Progenitor cell of endocrine pancreas (in vitro differentiated cells): ENCODE results near the gene MPZL3. TPM values are rescaled to one million over a fixed set of nuclear protein-coding genes. Genes with fewer than 3 reads are reported as not detected.

Source experiments
- DNase-seq: peaks from one replicate; pipeline ENCODE4 v3.0.0; 2021; ENCODE audit warnings: low spot score; ENCODE audit not compliant: unreplicated experiment
- H3K27ac Mint-ChIP-seq: 2 replicates; pipeline ENCODE4 v1.8.0; 2021; ENCODE audit warnings: mild to moderate bottlenecking, moderate library complexity, mixed read lengths
- H3K27me3 Mint-ChIP-seq: 2 replicates; pipeline ENCODE4 v1.8.0; 2021; ENCODE audit warnings: mixed read lengths
- H3K36me3 Mint-ChIP-seq: 2 replicates; pipeline ENCODE4 v1.8.0; 2022; ENCODE audit warnings: mixed read lengths; ENCODE audit not compliant: insufficient read depth
- H3K4me1 Mint-ChIP-seq: 2 replicates; pipeline ENCODE4 v1.8.0; 2021; ENCODE audit warnings: low read depth, mixed read lengths
- H3K4me3 Mint-ChIP-seq: 2 replicates; pipeline ENCODE4 v1.8.0; 2021; ENCODE audit warnings: low read depth, mild to moderate bottlenecking, moderate library complexity, mixed read lengths
- H3K9me3 Mint-ChIP-seq: 2 replicates; pipeline ENCODE4 v1.8.0; 2021; ENCODE audit warnings: low read depth, mixed read lengths
- total RNA-seq: library from RNA; stranded (reverse); gene quantifications from 2 replicates; pipeline ENCODE4 v1.2.1, GENCODE V29; 2021
- TF ChIP-seq, protein P1 (sequence below): fragments of 200-600 bp; sonication (generic); IDR thresholded peaks from one replicate; pipeline ENCODE4 v1.5.0; 2021; ENCODE audit warnings: antibody characterized with exemption, mild to moderate bottlenecking; ENCODE audit not compliant: unreplicated experiment

The MPZL3 gene
- total RNA-seq, 1 donor from 2014 or later: 6.3 TPM

DNA sequence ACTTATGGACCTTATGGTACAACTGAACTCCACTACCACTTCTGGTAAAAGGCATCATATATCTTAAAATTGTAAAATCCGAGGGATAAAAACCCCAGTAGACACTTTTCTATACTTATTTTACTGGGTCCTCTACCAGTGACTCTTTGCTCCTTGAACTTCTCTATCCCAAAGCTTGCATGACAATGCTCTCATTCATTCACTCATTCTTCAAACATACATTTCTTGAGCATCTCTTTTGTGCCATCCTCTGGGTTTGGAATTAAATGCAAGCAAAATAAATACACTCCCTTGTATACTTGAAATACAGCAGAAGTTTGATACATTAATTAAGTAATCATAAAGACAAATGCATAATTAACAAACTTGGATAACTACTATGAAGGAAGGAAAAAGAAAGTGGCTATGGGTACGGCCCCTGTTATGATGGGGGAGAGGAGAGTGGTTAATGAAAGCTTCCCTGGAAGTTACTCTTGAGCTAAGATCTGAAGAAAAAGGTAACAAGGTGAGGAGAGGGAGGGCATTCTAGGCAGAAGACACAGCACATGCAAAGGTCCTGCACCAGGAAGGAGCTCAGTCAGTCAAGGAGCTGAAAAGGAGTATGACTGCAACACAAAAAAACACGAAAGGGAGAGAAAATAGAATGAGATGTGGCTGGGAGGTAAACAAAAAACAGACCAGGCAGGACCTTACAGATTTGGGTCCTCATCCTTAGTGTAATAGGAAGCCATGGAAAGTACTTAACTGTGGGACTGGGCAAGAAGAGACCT, 8.0 kb downstream of the MPZL3 start:
- no peak for DNase-seq
- Mint-ChIP-seq H3K4me1 (peaks cover 14% of the 10 kb centered on the region), H3K27ac (no peak overlapping the region), H3K9me3 (no peaks in the 10 kb centered on the region), H3K27me3 (peaks cover 11% of the 10 kb centered on the region), H3K4me3 (no peak overlapping the region), H3K36me3 (no peaks in the 10 kb centered on the region)
- TF ChIP-seq, protein P1, sequence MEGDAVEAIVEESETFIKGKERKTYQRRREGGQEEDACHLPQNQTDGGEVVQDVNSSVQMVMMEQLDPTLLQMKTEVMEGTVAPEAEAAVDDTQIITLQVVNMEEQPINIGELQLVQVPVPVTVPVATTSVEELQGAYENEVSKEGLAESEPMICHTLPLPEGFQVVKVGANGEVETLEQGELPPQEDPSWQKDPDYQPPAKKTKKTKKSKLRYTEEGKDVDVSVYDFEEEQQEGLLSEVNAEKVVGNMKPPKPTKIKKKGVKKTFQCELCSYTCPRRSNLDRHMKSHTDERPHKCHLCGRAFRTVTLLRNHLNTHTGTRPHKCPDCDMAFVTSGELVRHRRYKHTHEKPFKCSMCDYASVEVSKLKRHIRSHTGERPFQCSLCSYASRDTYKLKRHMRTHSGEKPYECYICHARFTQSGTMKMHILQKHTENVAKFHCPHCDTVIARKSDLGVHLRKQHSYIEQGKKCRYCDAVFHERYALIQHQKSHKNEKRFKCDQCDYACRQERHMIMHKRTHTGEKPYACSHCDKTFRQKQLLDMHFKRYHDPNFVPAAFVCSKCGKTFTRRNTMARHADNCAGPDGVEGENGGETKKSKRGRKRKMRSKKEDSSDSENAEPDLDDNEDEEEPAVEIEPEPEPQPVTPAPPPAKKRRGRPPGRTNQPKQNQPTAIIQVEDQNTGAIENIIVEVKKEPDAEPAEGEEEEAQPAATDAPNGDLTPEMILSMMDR: no peak

DNA sequence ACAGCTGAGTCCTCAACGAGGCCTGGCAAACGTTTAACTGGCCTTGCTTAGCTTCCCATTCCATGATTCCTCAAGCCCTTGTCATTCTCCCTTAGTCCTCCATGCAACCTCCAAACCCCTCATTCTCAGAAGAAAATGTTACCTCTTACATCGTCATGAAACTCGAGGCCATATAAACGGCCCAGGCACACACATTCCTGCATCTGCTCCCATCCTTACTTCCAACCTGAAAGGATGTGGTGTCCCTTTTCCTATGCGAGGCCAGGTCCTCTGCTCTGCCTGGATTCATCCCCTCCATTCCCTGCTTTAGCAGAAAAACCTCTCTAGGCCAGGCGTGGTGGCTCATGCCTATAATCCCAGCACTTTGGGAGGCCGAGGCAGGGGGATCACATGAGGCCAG, 9.0 kb downstream of the MPZL3 start:
- DNase-seq: no peak
- H3K27me3 Mint-ChIP-seq: peaks cover 11% of the 10 kb centered on the region
- H3K27ac Mint-ChIP-seq: peak overlapping the region; percentile 11
- peaks cover 14% of the 10 kb centered on the region for H3K4me1 Mint-ChIP-seq
- TF ChIP-seq, protein P1: no peak
- no peak overlapping the region for H3K4me3 Mint-ChIP-seq
- H3K9me3 Mint-ChIP-seq: no peaks in the 10 kb centered on the region
- H3K36me3 Mint-ChIP-seq: no peaks in the 10 kb centered on the region

DNA sequence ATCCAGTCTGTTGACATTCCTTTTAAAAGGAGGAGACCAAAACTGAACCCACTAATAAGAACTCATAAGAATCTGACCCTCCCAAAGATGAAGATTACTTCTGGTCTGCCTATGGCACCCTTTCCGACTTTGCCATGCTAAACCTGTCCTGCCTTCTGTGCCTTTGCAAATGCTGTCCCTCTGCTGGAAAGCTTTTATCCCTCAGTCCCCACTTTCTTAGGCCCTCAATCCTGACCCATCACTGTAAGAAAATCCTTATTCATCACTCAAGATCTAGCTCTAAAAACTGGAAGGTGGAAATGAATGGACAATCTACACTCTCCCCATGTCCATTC, 10.4 kb downstream of the MPZL3 start:
- TF ChIP-seq, protein P1: no peak
- Mint-ChIP-seq H3K27ac (no peak overlapping the region), H3K4me1 (peaks cover 13% of the 10 kb centered on the region)

DNA sequence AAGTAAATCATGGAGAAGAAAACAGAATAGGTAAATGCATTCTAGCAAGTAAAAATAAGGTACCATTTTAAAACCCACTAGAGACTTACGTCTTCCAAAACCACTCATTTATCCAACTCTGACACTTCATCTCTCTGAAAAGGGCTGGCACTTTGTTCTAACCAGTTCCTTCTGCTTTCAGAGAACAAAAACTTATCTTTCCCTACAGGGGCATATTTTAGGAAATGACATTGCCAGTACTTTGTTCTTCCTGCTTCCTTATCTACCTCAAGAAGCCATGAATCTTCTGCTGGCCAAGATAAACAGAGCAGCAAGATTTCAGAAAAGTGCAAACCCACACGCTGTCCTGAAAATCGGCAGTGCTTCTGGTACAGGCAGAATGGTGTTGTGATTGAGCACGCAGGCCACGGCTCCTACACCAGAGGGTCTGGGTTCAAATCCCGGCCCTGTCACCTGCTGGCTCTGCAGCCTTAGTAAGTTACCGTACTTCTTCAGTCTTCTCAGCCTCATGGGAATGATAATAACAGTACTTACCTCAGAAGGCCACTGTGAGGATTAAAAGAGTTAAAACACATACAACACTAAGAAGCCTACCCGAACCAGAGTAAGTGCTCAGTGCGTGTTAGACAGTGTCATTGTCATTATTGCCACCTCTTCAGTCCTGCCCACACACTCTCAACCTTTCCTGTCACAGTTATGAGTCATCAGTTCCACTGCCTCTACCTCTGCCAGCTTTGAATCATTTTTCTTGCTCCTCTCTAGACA, 11.0 kb downstream of the MPZL3 start:
- Mint-ChIP-seq H3K4me1 (peaks cover 13% of the 10 kb centered on the region), H3K9me3 (no peaks in the 10 kb centered on the region), H3K27ac (peak overlapping the region; percentile 64), H3K27me3 (peaks cover 11% of the 10 kb centered on the region), H3K4me3 (no peak overlapping the region), H3K36me3 (no peaks in the 10 kb centered on the region)
- TF ChIP-seq, protein P1: no peak
- DNase-seq: no peak

More for the DNA sequence above, 10.4 kb downstream of the MPZL3 start:
- no peak for DNase-seq
- Mint-ChIP-seq H3K4me3 (no peak overlapping the region), H3K9me3 (no peaks in the 10 kb centered on the region), H3K27me3 (peaks cover 11% of the 10 kb centered on the region), H3K36me3 (no peaks in the 10 kb centered on the region)

DNA sequence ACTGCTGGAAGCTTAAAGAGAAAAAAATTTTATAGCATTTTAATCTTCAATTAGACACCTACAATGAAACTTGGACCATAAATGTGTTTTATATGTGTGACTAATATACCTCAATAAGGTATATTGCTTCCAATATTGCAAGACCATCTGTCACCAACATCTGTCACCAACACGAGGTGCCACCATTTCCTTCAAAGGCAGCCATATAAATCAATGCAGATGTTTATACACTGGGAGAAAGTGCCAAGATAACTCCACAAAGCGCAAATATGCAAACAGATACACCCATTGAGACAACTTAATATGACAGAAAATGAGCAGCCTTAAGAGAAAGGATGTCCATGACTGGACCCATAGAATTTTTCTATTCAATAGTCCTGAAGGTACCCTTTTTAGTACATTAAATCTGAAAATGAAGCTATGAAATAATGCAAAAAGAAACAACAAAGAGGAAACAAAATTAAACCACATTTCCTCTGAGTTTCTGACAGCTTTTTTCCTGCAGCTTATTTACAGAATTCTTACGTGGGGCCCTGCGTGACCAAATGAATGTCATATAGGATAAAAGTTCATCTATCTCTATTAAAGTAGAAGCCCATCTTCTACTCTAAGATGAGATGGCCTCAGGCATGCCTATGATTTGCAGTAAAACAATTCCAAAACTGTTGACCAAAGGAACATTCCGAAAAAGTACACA, 12.5 kb downstream of the MPZL3 start:
- peaks cover 14% of the 10 kb centered on the region for H3K4me1 Mint-ChIP-seq
- H3K27me3 Mint-ChIP-seq: peaks cover 11% of the 10 kb centered on the region
- no peaks in the 10 kb centered on the region for H3K9me3 Mint-ChIP-seq
- TF ChIP-seq, protein P1: no peak
- H3K4me3 Mint-ChIP-seq: no peak overlapping the region
- H3K27ac Mint-ChIP-seq: no peak overlapping the region
- no peak for DNase-seq
- H3K36me3 Mint-ChIP-seq: no peaks in the 10 kb centered on the region
